HG03558 (cell line): ENCODE measurements around the gene CAPN12.

ENCODE experiments used
- ATAC-seq: cut with Tn5 transposase; IDR thresholded peaks from one replicate; pipeline ENCODE4 v1.9.1; 2021; ENCODE audit warnings: moderate number of reproducible peaks; ENCODE audit not compliant: unreplicated experiment; ENCODE audit errors: extremely low read depth

The CAPN12 gene

DNA sequence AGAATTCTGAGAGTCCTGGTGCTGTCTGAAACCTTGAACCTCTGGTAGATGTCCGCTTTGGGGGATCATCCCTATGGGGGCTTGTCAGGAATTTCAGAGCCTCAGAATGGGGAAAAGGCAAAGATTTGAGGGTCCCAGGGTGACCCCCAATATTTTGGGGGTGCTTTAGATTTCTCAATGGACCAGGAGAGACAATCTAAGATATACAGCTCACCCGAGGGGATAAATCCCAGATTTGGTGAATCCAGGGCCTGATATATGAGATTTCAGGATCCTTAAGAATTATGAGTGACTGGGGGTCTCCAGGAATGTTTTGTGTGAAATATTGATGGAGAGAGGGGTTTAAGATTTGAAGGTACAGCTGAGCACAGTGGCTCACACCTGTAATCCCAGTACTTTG, 3.3 kb downstream of the CAPN12 start:
- no peak for ATAC-seq

DNA sequence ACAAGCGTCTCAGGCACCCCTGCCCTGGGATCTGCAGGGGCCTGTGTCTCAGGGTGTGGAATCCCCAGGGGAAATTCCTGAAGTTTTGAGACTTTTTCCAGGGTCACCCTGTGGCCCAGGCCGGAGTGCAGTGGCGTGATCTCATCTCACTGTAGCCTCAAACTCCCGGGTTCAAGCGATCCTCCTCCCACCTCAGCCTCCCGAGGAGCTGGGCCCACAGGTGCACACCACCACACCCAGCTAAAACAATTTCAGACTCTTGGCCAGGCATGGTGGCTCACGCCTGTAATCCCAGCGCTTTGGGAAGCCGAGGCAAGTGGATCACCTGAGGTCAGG, 4.0 kb downstream of the CAPN12 start:
- ATAC-seq: no peak

DNA sequence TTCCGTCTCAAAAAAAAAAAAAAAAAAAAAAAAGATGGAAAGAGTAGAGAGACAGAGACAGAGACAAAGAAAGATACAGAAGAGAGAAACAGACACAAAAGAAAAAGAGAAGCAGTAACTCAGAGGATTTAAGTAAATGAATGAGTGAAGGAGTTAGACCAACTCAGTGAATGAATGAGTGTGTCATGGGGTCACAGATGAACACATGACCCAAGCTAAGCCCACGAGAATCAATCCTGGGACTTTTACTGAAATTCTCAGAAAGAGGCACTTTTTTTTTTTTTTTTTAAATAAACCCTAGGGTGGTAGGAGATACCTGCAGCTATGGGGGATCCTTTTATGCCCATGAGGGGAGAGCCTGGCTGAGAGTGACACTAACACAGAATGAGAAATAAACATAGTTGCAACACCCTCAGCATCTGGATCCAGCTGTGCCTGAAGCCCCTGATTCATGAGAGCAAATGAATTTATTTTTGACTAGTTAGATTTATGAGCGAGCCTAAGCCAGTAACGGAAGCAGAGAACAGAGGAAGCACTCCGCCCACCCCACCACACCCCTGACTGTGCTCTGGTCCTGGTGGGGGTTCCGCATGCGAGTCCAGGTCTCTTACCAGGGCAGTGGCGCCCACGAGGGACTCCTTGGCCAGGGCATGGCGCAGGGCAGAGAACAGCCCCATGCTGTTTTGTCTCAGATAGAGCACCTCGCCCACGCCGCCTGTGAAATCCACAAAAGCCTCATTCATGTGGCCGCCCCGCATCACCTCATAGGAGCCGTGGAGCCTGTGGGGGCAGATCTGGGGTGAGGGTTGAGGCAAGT, 4.6 kb downstream of the CAPN12 start:
- no peak for ATAC-seq

DNA sequence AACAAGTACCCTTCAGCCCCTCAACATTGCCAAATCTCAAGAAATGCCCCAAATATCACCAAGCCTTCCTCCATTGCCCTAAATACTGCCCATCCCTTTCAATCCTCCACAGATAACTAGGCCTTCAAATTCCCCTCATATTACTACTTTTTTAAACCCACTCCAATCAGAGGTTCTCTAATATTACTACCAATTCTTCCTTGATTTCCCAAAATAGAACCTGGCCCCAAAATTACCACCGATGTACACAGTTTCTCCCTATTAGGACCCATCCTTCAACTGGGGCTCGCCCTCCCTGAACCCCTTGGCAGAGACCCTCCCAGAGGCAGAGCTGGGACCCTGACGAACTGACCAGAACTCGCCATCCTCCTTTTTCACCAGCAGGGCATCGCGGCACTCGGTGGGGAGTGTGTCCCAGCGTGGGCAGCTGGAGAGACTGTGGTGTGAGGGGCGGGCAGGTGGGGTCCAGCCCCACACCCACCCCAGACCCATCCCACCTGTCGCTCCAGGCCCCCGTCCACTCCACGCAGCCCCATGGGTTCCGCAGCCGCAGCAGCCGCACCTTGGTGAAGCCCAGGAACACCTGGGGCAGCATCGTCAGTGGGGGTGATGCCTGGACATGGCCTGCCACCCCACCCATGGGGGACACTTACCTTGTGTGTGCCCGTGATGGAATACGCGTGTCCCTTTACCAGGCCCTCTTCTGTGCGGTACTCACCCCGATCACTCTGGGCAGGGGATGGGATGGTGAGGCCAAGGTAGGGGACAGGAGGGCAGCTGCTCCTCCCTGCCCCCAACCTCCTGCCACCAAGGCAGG, 6.1 kb downstream of the CAPN12 start:
- no peak for ATAC-seq

DNA sequence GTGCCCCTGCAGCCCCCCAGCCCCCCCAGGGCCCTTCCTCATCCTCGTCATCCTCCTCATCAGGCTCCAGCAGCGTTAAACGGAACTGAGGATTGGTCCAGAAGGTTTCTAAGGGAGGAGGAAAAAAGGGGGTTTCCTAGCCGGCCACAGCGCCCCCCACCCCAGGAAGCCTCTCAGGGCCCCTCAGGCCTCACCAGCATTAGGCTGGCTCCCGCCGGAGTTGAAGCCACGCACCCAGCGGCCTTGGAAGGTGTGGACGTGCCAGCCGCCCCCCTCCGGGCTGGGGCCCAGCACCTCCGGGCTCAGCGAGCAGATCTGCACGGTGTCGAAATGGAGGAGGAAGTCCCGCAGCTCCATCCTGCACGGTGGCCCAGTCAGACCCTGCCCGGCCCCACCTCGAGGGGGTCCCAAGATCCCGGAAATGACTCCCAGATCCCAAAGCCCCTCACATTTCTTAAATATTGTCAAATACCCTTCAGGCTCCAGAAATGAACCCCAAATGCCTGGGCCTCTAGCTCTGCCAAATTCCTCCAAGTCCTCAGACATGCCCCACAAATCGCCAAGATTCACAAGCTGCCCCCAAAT, 6.9 kb downstream of the CAPN12 start:
- ATAC-seq: no peak

DNA sequence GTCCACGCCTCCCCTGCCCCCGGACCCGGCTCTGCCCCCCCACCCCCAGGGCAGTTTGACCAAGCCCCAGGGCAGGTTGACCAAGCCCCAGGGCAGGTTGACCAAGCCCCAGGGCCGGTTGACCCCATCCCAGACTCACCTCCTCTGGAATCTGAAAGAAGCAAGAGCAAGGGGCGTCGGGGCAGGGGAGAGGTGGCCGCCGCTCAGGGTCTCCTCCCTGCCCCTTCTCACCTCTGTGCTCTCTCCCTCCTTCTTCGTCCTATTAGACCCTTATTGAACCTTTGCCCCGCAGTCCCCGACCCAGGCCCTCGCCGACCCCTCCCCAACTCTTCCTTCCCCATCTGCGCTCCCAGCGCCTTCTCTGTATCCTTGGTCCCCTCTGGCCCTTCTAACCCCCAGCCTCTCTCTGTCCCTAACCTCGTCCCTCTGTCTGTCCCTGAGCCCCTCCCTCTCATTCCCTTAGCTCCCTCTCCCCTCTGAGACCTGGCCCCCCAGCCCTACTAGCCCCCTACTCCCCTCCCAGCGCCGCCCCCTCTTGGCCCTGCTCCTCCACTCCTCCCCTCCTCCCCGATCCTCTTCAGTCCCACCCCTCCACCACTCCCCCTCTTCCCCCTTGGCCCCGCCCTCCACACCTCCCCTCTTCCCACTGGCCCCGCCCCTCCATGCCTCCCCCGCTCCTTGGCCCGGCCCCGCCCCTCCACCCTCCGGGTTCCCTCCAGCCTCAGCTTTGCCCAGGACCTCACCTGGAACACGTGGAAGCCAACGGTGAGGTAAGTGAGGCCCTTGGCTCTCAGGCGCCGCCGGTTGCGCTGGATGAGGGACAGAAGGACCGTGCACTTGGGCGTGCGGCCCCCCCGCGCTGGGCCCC, 7.6 kb downstream of the CAPN12 start:
- no peak for ATAC-seq

DNA sequence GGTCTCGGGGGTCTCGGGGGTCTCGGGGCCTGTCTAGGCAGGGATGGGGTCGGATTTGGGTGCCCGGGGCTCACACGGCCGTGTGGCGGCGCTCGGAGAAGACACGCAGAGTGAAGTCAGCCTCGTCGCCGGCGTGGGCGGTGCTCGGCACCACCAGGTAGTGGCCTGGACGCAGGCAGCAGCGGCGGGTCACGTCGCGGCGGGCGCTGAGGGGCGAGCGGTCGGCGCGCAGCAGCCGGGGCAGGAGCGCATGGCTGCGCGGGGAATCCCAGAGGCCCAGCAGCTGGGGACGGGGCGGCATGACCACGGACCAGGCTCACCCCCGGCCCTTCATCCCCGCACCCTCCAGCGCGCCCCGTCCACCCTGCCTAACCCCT, 8.2 kb downstream of the CAPN12 start:
- ATAC-seq: no peak

DNA sequence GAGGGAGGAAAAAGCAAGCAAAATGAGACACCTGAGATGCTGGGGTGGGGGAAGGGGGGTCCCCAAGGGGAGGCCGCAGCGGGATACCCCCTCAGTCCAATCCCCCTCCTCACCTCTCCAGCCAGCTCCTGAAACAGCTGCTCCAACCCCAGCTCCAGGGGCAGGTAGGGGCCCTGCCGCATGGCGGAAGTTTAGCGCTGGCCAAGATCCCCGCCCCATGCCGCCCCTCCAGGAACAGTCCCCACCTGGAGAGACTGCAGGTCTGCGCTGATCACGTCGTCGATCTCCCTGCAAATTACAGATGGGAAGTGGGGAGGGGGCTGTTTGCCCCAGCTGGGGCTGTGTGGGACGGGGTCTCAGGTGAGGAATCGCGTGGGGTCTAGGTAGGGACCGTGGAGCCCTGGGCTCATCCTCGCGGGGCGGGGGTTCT, 9.0 kb downstream of the CAPN12 start:
- ATAC-seq: no peak

DNA sequence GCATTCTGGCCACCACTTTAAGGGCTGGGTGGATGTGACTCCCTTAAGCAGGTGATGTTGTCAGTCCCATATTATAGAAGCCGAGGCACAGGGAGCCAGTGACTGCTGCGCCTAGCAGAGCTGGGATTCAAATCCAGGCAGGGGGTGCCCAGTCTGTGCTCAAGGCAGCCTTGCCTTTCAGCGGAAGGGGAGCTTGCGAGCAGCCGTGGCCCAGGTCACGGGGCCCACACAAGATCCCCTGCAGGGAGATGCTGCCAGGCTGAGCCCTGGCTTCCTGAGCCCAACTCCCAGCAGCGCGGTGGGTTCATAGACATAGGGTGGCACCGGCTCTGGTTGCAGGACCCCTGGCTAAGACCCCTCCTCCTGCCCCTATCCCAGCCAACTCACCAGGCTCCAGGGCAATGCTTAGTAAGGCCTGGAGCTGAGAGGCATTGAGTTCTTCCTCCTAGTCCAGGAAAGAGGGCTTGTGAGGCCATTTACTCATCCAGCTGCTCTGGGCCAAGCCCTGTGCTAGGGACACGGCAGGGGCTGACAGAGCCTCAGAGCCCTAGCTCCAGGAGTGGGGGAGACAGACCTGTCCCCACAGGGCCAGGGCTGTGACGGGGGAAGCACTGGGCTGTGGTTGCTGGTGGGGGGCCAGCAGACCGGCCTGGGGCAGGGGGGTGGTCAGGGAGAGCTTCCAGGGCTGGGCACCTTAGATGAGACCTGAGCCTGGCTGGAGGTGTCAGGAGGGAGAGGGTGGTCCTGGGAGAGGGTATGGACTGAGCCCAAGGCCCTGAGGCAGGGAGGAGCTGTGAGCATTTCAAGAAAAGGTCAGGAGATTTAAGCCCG, 9.6 kb downstream of the CAPN12 start:
- no peak for ATAC-seq

DNA sequence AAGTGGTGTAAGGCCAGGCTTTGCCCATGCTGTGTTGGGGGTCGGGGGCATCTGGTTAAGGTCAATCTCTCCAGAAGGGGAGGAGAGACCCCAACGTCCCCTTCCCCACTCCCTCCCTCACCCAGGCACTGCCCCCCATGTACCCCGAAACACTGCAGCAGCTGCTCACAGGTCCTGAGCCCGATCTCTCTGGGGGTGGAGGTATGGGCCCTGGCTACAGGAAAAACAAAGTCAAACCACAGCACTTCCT, 10.2 kb downstream of the CAPN12 start:
- no peak for ATAC-seq

DNA sequence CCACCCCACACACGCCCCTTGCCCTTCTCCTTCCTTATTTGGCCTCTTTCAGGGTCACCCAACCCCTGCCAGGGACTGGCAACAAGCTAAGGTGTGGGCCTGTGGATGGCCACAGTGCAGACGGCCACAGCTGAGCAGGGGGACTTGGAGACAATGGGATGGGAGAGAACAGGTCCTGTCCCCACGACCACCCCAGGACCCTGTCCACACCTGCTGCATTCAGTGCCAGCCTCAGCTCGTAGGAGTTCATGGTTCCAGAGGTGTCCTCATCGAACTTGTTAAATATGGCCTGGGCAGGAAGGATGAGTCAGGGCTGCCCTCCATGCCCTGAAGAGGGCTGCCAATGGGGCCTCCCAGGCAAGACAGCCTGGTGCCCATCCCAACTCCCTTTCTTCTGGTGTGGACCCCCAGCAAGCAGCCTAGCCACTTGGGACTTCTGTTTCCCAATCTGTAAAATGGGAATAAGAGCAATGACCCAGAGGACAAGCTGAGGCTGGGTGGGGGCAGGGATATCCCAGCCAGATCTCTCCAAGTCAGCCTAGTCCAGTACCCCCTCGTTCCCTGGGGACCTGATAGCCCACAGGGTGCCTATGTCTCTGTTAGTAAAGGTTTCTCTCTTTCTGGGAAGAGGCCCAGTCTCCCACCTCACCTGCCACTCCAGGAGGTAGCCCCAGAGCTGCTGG, 10.6 kb downstream of the CAPN12 start:
- no peak for ATAC-seq

DNA sequence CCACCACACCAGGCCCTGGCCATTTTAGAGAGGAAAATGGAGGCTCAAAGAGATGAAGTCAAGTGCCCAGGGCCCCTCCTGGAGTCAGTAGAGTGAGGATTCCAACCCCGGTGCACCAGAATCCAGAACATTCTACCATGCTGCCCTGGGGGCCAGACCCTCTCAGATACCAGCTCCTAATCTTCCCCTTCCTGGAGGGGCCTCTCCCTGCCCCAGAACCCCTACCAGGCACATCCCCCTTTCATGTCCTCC, 11.1 kb downstream of the CAPN12 start:
- no peak for ATAC-seq

DNA sequence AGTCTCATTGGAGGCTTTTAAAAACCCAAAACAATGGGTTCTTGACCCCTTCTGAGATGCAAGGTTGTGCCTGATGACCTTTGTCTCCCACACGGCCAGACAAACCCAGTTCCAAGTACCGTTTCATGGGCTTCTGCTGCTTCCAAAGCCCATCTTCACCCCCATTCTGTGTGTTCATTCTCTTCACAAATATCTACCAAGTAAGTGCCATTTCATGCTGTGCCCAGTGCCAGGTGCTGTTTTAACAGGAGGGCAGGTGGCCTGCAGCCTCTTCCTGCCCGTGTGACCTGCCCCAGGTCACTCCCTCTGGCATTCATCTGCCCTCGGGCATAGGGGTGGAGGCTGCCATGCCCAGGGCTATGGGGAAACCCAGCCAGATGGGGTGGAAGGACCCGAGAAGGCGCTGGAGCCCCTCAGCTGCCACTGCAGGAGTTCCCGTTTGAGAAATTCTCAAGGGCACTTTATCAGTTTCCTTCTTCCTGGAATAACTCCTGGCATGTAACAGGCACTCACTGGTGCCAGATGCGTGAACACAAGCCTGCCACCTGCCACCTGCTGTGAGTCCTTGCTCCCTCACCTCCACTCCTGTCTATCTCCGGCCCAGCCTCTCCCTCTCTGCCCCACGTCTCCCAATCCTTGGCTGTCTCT, 12.5 kb downstream of the CAPN12 start:
- ATAC-seq: no peak

DNA sequence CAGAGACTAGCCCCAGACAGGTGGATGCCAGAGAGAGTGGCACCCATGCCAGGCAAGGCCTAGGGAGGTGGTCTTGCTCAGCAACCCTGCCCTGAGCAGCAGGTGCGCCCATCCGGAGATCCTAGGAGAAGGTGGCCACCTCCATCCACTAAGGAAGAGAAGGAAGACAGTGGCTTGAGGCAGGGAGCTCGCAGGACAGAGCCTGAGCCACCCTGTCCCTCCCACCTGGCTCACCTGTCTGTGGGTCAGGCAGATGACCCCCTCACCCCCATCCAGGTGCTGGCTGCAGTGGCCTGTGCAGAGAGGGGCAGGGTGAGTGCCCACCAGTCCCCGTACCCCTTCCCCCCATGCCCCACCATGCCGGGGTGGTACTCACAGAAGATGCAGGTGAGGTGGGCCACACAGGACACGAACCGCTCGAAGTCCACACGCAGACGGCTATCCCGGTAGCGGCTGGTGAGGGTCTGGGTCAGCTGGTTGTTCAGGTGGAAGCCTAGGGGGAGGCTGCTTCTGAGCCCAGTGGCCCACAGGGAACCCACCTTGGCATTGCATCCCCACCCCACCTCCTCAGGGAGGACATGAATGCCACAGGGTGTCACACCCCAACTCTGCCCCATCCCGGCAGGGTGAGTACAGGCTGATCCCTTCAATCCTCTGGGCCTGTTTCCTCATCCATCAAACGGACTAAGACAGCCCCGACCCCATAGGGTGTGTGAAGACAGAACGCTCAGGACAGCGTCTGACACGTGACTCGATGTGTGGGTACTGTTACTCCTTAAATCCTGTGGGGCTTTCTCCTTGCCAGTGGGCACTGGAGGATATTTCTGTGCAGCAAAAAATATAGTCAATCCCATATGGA, 13.3 kb downstream of the CAPN12 start:
- ATAC-seq: no peak

DNA sequence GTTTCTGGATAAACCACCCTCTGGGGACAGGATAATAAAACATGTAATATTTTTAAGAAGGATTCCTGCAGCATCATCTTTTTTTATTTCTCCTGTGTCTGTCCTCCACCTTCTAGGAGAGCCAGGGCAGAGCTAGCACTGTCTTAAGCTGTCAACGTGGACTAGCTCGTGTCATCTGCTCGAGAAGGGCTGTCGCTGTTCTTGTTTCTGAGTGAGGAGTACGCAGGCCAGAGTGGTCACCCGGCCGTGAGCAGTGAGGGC, 13.9 kb downstream of the CAPN12 start:
- ATAC-seq: no peak

DNA sequence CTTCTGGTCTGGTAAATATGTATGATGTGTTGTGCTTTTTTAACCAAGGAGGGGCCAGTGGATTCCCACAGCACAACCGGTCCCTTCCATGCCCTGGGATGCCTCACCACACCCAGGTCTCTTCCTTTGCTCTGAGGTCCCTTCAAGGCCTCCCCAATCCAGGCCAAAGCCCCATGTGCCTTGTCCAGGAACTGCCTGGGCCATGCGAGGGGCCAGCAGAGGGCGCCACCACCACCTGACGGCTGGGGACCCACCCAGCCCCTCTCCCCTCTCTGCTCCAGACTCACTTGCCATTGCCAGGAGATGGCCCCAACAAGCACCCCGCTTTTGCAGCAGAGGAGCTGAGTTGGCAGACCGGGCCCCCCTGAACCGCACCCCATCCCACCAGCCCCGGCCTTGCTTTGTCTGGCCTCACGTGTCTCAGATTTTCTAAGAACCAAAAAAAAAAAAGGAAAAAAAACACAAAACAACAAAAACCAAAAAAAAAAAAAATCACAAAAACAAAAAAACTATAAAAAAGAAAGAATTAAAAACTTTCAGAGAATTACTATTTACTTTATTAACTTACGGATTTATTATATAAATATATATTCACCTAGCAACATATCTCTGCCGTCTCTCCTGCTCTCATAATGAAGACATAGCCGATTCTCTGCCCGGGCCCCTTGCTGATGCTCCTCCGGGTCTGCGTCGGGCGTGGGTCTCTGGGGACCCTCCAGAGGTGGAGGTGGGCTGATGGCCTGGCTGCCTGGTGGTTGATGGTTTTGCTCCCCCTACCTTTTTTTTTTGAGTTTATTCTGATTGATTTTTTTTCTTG, 14.4 kb downstream of the CAPN12 start:
- no peak for ATAC-seq

DNA sequence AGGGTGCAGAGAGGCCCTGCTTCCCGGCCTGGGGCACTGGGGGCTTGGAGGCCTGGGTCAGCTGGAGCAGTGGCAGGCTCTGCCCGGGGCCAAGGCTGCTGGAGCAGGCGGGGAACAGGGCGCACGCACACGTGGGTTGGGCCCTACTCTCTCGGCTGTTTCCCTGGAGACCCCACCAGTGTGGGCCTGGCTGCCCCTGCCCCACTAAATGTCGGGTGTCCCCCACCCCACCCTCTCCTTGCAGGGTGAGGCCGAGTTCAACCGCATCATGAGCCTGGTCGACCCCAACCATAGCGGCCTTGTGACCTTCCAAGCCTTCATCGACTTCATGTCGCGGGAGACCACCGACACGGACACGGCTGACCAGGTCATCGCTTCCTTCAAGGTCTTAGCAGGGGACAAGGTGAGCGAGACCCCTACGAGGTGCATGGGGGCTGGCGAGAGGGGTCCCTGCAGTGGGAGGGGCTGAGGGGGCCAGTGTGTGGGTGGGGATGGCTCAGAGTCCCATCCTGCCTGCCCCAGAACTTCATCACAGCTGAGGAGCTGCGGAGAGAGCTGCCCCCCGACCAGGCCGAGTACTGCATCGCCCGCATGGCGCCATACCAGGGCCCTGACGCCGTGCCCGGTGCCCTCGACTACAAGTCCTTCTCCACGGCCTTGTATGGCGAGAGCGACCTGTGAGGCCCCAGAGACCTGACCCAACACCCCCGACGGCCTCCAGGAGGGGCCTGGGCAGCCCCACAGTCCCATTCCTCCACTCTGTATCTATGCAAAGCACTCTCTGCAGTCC, 15.3 kb downstream of the CAPN12 start:
- ATAC-seq: no peak
